Activated CD8-positive, alpha-beta T cell treated with anti-CD3 and anti-CD28 coated beads, Interleukin-2, amount 10 ng/mL, durations not matched to agents 7 days and 5 days (primary cell): ENCODE results near the gene BCL2L12. TPM values are rescaled to one million over a fixed set of nuclear protein-coding genes. Genes with fewer than 3 reads are reported as not detected.

Experiments used
- ATAC-seq: fragments of 150-1000 bp; cut with Tn5 transposase; one replicate; pipeline ENCODE4 v1.10.0; 2021; ENCODE audit warnings: moderate library complexity
- CTCF ChIA-PET: fragments of 350-600 bp; sonication (Branson Sonifier 250); formaldehyde crosslinking; loops from one replicate; lab custom pipeline; 2021; ENCODE audit warnings: antibody characterized with exemption; lab: Charles Lee
- POLR2A ChIA-PET: fragments of 350-600 bp; sonication (Branson Sonifier 250); formaldehyde crosslinking; loops from one replicate; lab custom pipeline; 2021; ENCODE audit warnings: antibody characterized with exemption; lab: Charles Lee
- DNase-seq: peaks from one replicate; pipeline ENCODE4 v3.0.0-alpha.2; 2020
- H3K27ac Mint-ChIP-seq: one replicate; pipeline ENCODE4 v1.8.0; 2021; ENCODE audit warnings: mild to moderate bottlenecking, mixed read lengths
- H3K27me3 Mint-ChIP-seq: one replicate; pipeline ENCODE4 v1.8.0; 2021; ENCODE audit warnings: low read depth, mixed read lengths
- H3K36me3 Mint-ChIP-seq: one replicate; pipeline ENCODE4 v1.8.0; 2021; ENCODE audit warnings: low read depth, mixed read lengths
- H3K4me1 Mint-ChIP-seq: one replicate; pipeline ENCODE4 v1.8.0; 2021; ENCODE audit warnings: low read depth, mixed read lengths
- H3K4me3 Mint-ChIP-seq: one replicate; pipeline ENCODE4 v1.8.0; 2021; ENCODE audit warnings: mild to moderate bottlenecking, mixed read lengths
- H3K9me3 Mint-ChIP-seq: one replicate; pipeline ENCODE4 v1.8.0; 2022; ENCODE audit warnings: mixed read lengths; ENCODE audit not compliant: insufficient read depth
- total RNA-seq, 2 experiments: library from RNA; stranded (reverse); gene quantifications; one replicate each; pipeline ENCODE4 v1.2.3, GENCODE V29; 2021

Gene BCL2L12
- total RNA-seq, 2 experiments from 2014 or later, result 84.7 to 87.7 TPM

DNA sequence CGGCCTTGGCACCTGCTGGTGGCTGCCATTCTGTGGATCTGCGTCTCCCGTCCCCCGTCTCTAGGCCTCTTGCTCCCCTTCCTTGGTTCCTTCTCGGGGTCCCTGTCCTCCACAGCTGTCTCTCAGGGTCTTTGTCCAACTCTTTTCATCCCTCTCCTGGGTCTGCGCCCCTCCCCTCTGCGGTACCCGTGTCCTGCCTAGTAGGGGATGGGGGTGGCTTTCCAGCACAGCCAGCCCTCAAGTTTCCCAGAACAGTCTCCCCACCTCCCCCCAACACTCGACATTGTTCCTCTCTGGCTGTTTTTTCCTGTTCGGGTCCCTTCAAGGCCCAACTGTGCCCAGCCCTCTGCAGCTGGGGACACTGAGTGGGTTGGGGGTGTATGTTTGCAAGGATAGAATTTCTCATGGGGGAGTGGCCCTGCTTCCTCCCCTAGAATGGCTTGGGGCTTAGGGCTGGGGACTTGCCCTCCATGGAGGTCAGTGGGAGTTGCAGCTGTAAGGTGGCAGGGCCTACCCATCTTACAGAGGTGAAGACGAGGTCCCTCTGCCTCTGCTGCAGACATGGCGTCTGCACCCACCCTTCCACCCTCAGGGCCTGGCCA is 22.9 kb downstream of the BCL2L12 start:
- ChIA-PET POLR2A (no interaction called here), CTCF (interaction anchor here (0.6 to 1.4 kb wide), 2 partner anchors 9 to 10 kb away, joined by 3 read pairs; no protein-coding TSS in a partner anchor)
- DNase-seq, result no peak
- ATAC-seq, result no peak
- Mint-ChIP-seq H3K4me3 (no peak overlapping the region), H3K9me3 (no peaks in the 10 kb centered on the region), H3K27me3 (peaks cover 19% of the 10 kb centered on the region), H3K27ac (no peak overlapping the region), H3K4me1 (peaks cover 41% of the 10 kb centered on the region), H3K36me3 (peaks cover 32% of the 10 kb centered on the region)

DNA sequence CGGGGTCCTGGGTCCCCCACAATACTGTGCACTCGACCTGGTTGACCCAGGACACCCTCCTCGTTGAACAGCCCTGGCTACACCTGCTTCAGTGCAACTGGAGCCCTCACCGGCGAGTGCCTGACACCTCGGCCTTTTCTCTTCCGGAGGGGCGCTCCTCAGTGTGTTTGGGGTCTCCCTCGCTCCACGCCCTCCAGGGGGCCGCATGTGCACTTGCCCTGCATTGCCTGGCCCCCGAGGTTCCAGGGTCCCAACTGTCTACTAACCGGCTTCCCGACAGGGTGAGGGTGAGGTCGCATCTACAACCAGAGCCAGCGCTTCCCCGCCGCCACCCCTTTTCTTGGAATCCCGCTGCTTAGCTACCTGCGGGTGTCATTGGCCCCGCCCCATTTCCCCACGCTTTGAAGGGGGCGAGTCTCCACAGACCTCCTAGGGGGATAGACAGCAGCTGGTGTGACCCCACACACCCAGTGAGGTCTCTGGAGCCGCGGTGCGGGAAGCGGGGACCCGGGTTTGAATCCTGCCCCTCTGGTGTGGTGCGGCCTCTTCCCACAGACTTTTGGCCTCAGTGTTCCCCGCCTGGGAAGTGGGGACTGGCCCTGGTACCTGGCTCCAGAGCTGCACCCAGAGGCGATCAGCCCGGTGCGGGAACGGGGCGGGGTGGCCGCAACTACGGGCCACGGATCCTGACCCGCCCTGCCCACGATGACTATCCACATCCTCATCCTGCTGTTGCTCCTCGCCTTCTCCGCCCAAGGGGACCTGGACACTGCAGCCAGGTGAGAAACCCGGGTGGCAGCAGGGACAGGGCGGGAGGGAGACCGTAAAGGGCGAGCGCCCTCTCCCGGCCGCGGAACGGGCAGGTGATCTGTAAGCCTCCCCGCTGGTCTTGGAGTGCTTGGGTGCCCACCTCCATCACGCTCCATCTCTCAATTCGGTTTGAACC is 23.7 kb downstream of the BCL2L12 start, which contains the start of gene ADM5:
ADM5 (plus strand) TSS at position 462 of the 946 bp plus-strand sequence; CDS start at position 706, 244 bp downstream.
- CTCF ChIA-PET, result interaction anchor here (0.9 to 1.4 kb wide), 3 partner anchors 11 to 110 kb away, joined by 3 to 4 read pairs (median 3); no protein-coding TSS in a partner anchor
- Mint-ChIP-seq H3K4me3 (no peak within 1 kb of the TSS), H3K4me1 (peaks cover 41% of the 10 kb centered on the region), H3K27ac (no peak within 1 kb of the TSS), H3K36me3 (peaks cover 24% of the 10 kb centered on the region), H3K27me3 (peaks cover 21% of the 10 kb centered on the region), H3K9me3 (no peaks in the 10 kb centered on the region)
- POLR2A ChIA-PET, result no interaction called here
- DNase-seq (peak; percentile 47), ATAC-seq (peak; percentile 19)

DNA sequence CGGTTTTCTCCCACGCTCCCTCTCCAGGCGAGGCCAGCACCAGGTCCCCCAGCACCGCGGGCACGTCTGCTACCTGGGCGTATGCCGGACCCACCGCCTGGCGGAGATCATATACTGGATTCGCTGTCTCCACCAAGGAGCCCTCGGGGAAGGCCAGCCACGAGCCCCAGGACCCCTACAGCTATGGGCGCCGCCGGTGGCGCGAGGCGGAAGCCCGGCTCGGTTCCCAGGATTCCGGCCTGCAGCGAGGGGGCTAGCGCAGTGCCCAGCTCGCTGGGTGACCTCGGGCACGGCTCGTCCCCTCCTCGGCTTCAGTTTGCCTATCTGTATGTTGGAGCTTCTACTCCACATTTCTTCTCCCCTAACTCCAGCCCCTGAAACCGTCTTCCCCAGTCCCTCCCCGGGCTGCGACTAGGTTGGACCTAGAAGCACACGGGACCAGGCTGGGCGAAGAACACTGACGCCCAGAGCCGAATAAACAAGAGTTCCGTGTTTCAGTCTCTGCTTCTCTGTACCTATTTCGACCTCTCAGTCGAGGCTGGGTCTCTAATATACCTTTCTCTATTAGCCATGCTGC is 24.4 kb downstream of the BCL2L12 start:
- H3K27ac Mint-ChIP-seq, result peak overlapping the region; percentile 31
- ChIA-PET CTCF (interaction anchor here (0.9 to 1.9 kb wide), 3 partner anchors 9 to 110 kb away, joined by 3 to 7 read pairs (median 4); no protein-coding TSS in a partner anchor), POLR2A (no interaction called here)
- H3K4me1 Mint-ChIP-seq, result peaks cover 41% of the 10 kb centered on the region
- ATAC-seq (no peak), DNase-seq (no peak)
- peaks cover 21% of the 10 kb centered on the region for H3K27me3 Mint-ChIP-seq
- peak overlapping the region; percentile 55 for H3K4me3 Mint-ChIP-seq
- H3K36me3 Mint-ChIP-seq, result peaks cover 23% of the 10 kb centered on the region
- H3K9me3 Mint-ChIP-seq, result no peaks in the 10 kb centered on the region

DNA sequence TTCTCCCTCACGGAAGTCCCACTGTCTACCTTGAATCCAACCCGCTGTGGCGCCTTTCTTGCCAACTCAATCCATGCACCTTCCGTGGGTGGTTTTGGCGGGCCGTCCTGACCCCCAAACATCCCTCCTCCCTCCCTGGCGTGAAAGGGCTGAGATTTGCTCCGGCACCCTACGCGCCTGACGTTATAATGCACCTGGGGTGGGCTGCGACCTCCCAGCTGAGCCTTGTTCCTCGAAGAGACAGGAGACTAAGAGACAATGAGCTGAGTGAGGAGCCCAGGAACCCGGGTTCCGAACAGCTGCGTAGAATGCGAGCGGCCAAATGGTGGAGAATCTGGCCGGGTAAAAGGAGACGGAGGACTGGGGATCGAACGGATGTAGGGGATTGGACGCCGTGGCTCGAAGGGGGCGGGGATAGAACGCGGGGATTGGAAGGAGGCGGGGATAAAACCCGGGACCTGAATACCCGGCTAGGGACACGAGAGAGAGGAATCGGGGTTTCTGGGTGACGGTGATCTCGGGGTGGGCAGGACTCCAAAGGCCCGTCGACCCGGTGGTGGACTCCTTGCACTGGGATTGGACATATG is 25.0 kb downstream of the BCL2L12 start, which contains the start of gene CPT1C:
CPT1C (plus strand) TSS at position 461 of the 587 bp plus-strand sequence. CDS start 1,137 bp downstream, outside the sequence.
- DNase-seq (peak; percentile 47), ATAC-seq (peak; percentile 53)
- peak within 1 kb of the TSS; percentile 55 for H3K4me3 Mint-ChIP-seq
- H3K36me3 Mint-ChIP-seq, result peaks cover 18% of the 10 kb centered on the region
- peaks cover 41% of the 10 kb centered on the region for H3K4me1 Mint-ChIP-seq
- CTCF ChIA-PET, result interaction anchor here (0.5 to 1.9 kb wide), 3 partner anchors 10 to 595 kb away, joined by 3 to 7 read pairs (median 4); no protein-coding TSS in a partner anchor
- peak within 1 kb of the TSS; percentile 31 for H3K27ac Mint-ChIP-seq
- POLR2A ChIA-PET, result no interaction called here
- peaks cover 21% of the 10 kb centered on the region for H3K27me3 Mint-ChIP-seq
- H3K9me3 Mint-ChIP-seq, result no peaks in the 10 kb centered on the region

DNA sequence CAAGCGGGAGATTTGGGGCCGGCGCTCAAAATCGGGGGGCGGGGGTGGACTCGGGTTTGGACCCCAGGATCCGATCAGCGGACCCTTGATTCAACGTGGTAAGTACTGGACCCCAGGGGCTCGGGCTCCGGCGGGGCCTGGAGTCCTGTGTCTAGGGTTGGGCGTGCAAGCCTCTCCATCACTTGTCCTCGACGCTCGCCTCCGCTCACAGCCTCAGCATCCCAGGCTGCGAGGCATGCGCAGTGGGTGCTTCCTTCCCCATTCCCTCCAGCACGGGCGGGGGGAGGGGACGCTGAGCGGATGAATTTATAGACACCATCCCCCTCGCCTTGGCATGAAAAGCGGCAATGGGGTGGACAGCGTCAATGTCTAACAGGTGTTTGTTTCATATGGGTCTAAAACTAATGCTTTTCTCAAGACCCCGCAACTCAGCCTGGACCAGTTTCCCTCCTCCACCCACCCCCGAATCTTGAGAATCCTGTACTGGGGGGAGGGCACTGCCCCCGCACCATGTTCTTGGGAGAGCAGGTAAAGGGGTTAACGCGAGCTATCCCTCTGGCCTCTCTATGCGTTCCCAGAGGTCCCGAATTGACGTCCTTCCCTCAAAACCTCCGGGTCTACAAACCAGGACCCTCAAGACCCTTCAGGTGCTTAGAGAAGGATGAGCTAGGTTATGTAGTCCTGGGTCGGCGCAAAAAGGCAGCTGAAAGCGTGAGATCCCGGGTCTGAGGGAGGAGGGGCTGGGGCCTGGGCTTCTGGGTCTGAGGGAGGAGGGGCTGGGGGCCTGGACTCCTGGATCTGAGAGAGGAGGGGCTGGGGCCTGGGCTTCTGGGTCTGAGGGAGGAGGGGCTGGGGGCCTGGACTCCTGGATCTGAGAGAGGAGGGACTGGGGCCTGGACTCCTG is 25.8 kb downstream of the BCL2L12 start:
- Mint-ChIP-seq H3K27me3 (peaks cover 21% of the 10 kb centered on the region), H3K27ac (no peak overlapping the region), H3K36me3 (peaks cover 17% of the 10 kb centered on the region), H3K4me1 (peaks cover 41% of the 10 kb centered on the region), H3K4me3 (peak overlapping the region; percentile 55), H3K9me3 (no peaks in the 10 kb centered on the region)
- DNase-seq (no peak), ATAC-seq (no peak)
- POLR2A ChIA-PET, result no interaction called here
- CTCF ChIA-PET, result interaction anchor here (0.5 to 1.9 kb wide), 2 partner anchors 10 to 596 kb away, joined by 3 to 7 read pairs; no protein-coding TSS in a partner anchor

DNA sequence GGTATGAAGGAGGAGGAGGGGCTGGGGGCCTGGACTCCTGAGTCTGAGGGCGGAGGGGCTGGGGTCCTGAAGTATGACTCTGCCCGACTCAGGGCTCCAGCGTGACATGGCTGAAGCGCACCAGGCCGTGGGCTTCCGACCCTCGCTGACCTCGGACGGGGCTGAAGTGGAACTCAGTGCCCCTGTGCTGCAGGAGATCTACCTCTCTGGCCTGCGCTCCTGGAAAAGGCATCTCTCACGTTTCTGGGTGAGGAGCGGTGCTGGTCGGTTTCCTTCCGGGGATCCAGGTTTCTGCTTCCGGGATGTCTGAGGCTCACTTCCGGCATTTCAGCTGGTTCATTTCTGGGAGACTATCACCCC is 26.4 kb downstream of the BCL2L12 start:
- DNase-seq (no peak), ATAC-seq (no peak)
- no peaks in the 10 kb centered on the region for H3K9me3 Mint-ChIP-seq
- ChIA-PET CTCF (interaction anchor here (1.2 to 1.9 kb wide), 2 partner anchors 11 kb away, joined by 5 to 7 read pairs; no protein-coding TSS in a partner anchor), POLR2A (no interaction called here)
- no peak overlapping the region for H3K4me3 Mint-ChIP-seq
- no peak overlapping the region for H3K27ac Mint-ChIP-seq
- H3K4me1 Mint-ChIP-seq, result peaks cover 37% of the 10 kb centered on the region
- H3K36me3 Mint-ChIP-seq, result peaks cover 14% of the 10 kb centered on the region
- H3K27me3 Mint-ChIP-seq, result peaks cover 21% of the 10 kb centered on the region

DNA sequence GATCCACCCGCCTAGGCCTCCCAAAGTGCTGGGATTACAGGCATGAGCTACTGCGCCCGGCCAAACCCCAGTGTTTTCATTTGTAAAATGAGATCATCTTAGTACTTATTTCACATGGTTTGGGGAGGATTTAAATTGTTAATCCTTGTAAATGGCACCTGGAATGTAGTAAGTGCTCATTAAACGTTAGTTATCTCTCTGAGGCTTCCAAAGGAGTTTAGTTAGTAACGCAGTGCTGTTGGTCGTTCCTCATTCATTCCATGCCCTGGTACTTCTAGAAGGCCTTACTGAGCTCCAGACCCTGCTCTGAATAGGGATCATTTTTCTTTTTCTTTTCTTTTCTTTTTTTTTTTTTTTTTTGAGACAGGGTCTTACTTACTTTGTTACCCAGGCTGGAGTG is 30.4 kb downstream of the BCL2L12 start:
- ATAC-seq (no peak), DNase-seq (no peak)
- ChIA-PET POLR2A (no interaction called here), CTCF (no interaction called here)
- Mint-ChIP-seq H3K36me3 (no peaks in the 10 kb centered on the region), H3K27me3 (peaks cover 12% of the 10 kb centered on the region), H3K4me1 (peaks cover 8% of the 10 kb centered on the region), H3K4me3 (no peak overlapping the region), H3K9me3 (no peaks in the 10 kb centered on the region), H3K27ac (no peak overlapping the region)

DNA sequence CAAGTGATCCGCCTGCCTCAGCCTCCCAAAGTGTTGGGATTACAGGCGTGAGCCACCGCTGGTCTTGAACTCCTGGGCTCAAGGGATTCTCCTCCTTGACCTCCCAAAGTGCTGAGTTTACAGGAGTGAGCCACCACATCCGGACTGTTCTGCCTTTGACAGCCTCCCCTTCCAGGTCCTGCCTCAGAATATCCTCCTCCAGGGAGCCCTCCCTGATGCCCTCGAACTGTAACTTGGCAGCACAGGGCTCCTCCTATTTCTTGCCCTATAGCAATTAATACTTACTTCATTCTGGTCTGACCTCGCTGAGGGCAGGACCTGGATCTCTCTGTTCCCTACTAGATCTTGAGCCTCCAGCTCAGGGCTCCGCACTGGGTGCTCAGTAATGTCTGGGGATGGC is 31.1 kb downstream of the BCL2L12 start:
- ChIA-PET CTCF (no interaction called here), POLR2A (no interaction called here)
- no peak overlapping the region for H3K4me3 Mint-ChIP-seq
- H3K36me3 Mint-ChIP-seq, result no peaks in the 10 kb centered on the region
- ATAC-seq (no peak), DNase-seq (no peak)
- peaks cover 6% of the 10 kb centered on the region for H3K27me3 Mint-ChIP-seq
- H3K27ac Mint-ChIP-seq, result no peak overlapping the region
- H3K4me1 Mint-ChIP-seq, result peaks cover 5% of the 10 kb centered on the region
- no peaks in the 10 kb centered on the region for H3K9me3 Mint-ChIP-seq

DNA sequence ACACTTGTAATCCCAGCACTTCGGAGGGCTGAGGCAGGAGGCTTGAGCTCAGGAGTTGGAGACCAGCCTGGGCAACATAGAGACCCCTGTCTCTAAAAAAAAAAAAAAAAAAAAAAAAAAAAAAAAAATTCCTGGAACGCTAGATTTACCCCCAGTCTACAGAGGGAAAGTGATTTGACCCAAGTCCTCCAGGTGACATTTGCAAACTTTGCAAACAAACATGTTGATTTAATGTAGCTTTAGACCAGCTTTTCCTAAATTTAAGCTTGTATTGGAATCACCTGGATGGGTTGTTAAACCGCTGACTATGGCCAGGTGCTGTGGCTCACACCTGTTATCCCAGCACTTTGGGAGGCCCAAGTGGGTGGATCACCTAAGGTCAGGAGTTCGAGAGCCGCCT is 33.6 kb downstream of the BCL2L12 start:
- no peak overlapping the region for H3K27ac Mint-ChIP-seq
- no peaks in the 10 kb centered on the region for H3K9me3 Mint-ChIP-seq
- CTCF ChIA-PET, result interaction anchor here (1.2 kb wide), 1 partner anchor 27 kb away, joined by 3 read pairs; no protein-coding TSS in a partner anchor
- DNase-seq, result no peak
- H3K4me1 Mint-ChIP-seq, result no peaks in the 10 kb centered on the region
- no peak for ATAC-seq
- H3K36me3 Mint-ChIP-seq, result no peaks in the 10 kb centered on the region
- H3K27me3 Mint-ChIP-seq, result no peaks in the 10 kb centered on the region
- H3K4me3 Mint-ChIP-seq, result no peak overlapping the region
- POLR2A ChIA-PET, result no interaction called here

DNA sequence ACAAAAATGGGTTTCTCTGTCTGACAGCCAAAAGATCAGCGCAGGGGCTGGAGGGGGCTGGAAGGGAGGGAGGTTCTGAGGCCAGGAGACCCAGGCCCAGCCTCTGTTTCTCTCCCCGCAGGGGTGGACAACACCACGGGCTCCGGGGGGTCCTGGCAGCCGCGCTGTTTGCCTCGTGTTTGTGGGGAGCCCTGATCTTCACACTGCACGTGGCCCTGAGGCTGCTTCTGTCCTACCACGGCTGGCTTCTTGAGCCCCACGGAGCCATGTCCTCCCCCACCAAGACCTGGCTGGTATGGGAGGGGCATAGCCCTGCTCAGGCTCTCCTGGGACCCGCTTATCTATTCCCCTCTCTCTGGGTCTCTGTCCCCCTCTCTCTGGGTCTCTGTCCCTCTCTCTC is 34.8 kb downstream of the BCL2L12 start:
- CTCF ChIA-PET, result interaction anchor here (1.2 kb wide), 1 partner anchor 28 kb away, joined by 3 read pairs; no protein-coding TSS in a partner anchor
- Mint-ChIP-seq H3K4me3 (no peak overlapping the region), H3K9me3 (no peaks in the 10 kb centered on the region), H3K27ac (no peak overlapping the region), H3K4me1 (no peaks in the 10 kb centered on the region), H3K27me3 (no peaks in the 10 kb centered on the region), H3K36me3 (no peaks in the 10 kb centered on the region)
- POLR2A ChIA-PET, result interaction anchor here (0.6 kb wide), 1 partner anchor 148 kb away, joined by 3 read pairs; no protein-coding TSS in a partner anchor
- ATAC-seq (peak; percentile 55), DNase-seq (no peak)
